Spinal cord (tissue), 10 donors: ENCODE measurements around the gene LSMEM2. TPM values are rescaled to one million over a fixed set of nuclear protein-coding genes. Genes with fewer than 3 reads are reported as not detected.

Experiments
- DNase-seq, 6 donors: peaks; one replicate each; pipeline versions ENCODE4 v3.0.0 to v3.0.0-alpha.2; 2013 to 2015; ENCODE audit warnings: low spot score in 6 of 6, low read depth in 4 of 6
- H3K27ac ChIP-seq: one replicate; pipeline ENCODE4 v1.5.1; 2013; ENCODE audit warnings: low read depth, low read length, control low read depth
- H3K27me3 ChIP-seq: one replicate; pipeline ENCODE4 v1.6.1; 2013; ENCODE audit warnings: low read length; ENCODE audit not compliant: control insufficient read depth, insufficient read depth
- H3K36me3 ChIP-seq: one replicate; pipeline ENCODE4 v1.6.1; 2013; ENCODE audit warnings: low read length; ENCODE audit not compliant: control insufficient read depth, insufficient read depth
- H3K4me1 ChIP-seq: one replicate; pipeline ENCODE4 v1.6.1; 2013; ENCODE audit warnings: low read length; ENCODE audit not compliant: control insufficient read depth, insufficient read depth
- H3K4me3 ChIP-seq: one replicate; pipeline ENCODE4 v1.5.1; 2013; ENCODE audit warnings: low read depth, low read length, control low read depth
- H3K9me3 ChIP-seq: one replicate; pipeline ENCODE4 v1.6.1; 2013; ENCODE audit warnings: low read length; ENCODE audit not compliant: control insufficient read depth, insufficient read depth
- WGBS: methylation state at CpG from one replicate; pipeline ENCODE4 v1.1.5; 2013; ENCODE audit warnings: missing lambda C conversion rate; ENCODE audit not compliant: insufficient coverage; 5-methylcytosine and 5-hydroxymethylcytosine counted together
- long read RNA-seq, 4 donors: transcript quantifications; one replicate each; lab custom pipeline, GENCODE V29; 2026
- polyA plus RNA-seq, 2 donors: library from polyadenylated mRNA; unstranded; fragments of 120-200 nt; gene quantifications; one replicate each; pipeline ENCODE4 v1.2.1, GENCODE V29; 2013; ENCODE audit not compliant: insufficient read length in 2 of 2
- total RNA-seq, 2 donors: library from RNA; depleted of rRNA in 1 of 2; stranded (reverse); fragments of 120-200 nt in 1 of 2; fragments of >200 nt in 1 of 2; gene quantifications; one replicate each; pipeline versions ENCODE4 v1.2.3 to v1.2.4, GENCODE V29; 2013 to 2014
- donor health status: healthy.

The LSMEM2 gene
- total RNA-seq (under 1 TPM in 1 of 2 donors, not detected in 1; 0.44 TPM), polyA plus RNA-seq (1 to 10 TPM in 1 of 2 donors, under 1 TPM in 1; 0.43 to 1.1 TPM)
- long read RNA-seq, donor 1, result 0 reads
- long read RNA-seq, donor 2, result 0 reads
- long read RNA-seq, donor 3, result 0 reads
- long read RNA-seq, donor 4, partial matches to known transcripts, result 9 of 17 reads
- long read RNA-seq, donor 4, other reads (novel, unspliced or antisense), result 8 of 17 reads

DNA sequence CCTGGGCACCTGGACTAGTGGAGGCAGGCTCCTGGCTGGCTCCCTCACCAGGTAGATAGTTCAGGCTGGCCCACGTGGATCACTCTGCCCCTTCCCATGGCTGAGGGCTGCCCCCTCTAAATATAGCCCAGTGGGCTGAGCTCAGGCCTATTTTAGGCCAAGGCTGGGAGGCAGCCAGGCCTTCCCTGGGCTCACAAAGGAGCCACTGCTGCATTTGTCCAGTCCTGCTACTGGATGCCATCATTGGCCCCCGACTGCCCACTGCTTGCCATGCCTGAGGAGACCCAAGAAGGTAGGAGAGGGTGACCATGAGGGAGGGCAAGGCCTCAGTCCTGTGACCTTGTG is at the start of gene LSMEM2:
Gene LSMEM2, plus strand, starts transcription at position 208 of the 345 bp plus-strand sequence. Its CDS starts 27 bp downstream, at position 235.
- H3K9me3 ChIP-seq, result no peaks in the 10 kb centered on the region
- no peak for DNase-seq
- peaks cover 29% of the 10 kb centered on the region for H3K4me1 ChIP-seq
- WGBS, result 50% methylated on average over 2 of the region's 2 CpGs
- H3K27me3 ChIP-seq, result peaks cover 33% of the 10 kb centered on the region
- peaks cover 18% of the 10 kb centered on the region for H3K36me3 ChIP-seq
- H3K4me3 ChIP-seq, result no peak within 1 kb of the TSS
- no peak within 1 kb of the TSS for H3K27ac ChIP-seq

DNA sequence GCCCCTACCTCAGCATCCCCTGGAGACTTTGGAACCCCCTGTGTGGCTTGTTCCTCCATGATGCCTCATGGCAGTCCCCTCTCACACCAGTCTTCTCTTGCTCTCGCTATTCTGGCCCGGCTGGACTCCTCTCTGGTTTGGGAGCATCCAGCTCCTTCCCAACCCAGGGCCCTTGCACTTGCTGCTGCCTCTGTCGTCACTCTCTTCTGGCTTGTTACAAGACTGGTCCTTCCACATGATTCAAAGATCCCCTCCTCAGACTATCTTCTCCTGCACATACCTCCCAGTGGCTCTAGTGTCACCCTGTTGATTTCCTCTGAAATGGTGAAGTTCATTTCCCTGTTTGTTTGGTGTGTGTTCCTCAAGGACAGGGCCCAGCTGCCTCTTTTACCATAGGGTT is 49.4 kb upstream of the LSMEM2 start:
- Histone ChIP-seq H3K27ac (no peak overlapping the region), H3K36me3 (peaks cover 12% of the 10 kb centered on the region), H3K4me1 (peaks cover 45% of the 10 kb centered on the region), H3K9me3 (no peaks in the 10 kb centered on the region), H3K4me3 (no peak overlapping the region), H3K27me3 (no peaks in the 10 kb centered on the region)
- 89% methylated on average over 3 of the region's 3 CpGs for WGBS
- DNase-seq, result no peak

DNA sequence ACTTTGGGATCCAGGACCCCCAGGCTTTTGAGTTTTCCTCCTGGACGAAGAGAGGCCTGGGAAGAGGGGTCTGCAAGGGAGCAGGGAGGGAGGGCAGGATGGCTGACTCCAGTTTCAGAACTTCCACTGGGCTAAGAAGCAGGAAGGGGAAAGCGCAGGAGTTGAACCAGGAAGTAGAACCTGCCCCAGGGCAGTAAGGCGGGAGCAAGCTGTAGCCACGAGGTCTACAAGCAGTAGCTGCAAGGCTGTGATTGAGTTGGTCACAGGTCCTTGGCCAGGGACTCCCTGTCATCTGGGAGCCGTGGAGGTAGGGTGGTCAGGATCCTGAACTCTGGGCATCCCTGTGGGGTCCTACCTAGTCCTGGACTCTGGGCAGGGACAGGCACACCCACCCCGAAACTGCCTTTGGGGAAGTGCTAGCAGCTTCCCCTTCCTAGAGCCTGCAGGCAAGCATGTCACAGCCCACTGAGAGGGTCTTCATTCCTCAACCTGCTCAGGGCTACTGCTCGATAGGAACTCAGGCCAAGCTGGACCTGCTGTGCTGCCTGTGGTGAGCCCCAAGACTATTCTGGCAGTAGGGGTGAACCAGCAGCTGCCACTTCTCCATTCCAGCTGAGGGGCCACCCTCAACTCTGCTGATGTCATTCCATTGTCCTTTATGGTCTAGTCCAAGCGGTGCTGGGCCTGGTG is 48.6 kb upstream of the LSMEM2 start:
- DNase-seq, result no peak
- H3K4me1 ChIP-seq, result peaks cover 52% of the 10 kb centered on the region
- H3K27ac ChIP-seq, result no peak overlapping the region

DNA sequence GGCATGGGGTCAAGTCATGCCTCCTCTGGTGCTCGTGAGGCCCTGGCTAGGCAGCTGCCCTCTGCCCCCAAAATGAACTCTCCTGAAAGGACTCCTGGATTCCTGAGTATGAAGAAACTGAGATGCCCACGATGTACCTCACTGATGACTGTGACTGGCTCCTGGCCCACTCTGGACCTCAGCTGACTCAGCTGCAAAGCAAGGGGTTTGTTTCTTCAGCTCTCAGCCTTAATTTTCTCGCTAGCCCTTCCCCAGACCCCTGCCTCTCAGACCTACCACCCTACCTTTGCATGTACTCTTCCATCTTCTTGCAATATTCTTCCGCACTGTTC is 48.1 kb upstream of the LSMEM2 start:
- Histone ChIP-seq H3K4me1 (peaks cover 52% of the 10 kb centered on the region), H3K27me3 (no peaks in the 10 kb centered on the region), H3K9me3 (no peaks in the 10 kb centered on the region), H3K4me3 (no peak overlapping the region), H3K27ac (no peak overlapping the region), H3K36me3 (peaks cover 12% of the 10 kb centered on the region)
- WGBS, result 85% methylated on average over 4 of the region's 4 CpGs
- no peak for DNase-seq

More for the DNA sequence above, 48.6 kb upstream of the LSMEM2 start:
- Histone ChIP-seq H3K4me3 (no peak overlapping the region), H3K27me3 (no peaks in the 10 kb centered on the region), H3K36me3 (peaks cover 12% of the 10 kb centered on the region), H3K9me3 (no peaks in the 10 kb centered on the region)
- 82% methylated on average over 8 of the region's 8 CpGs for WGBS

DNA sequence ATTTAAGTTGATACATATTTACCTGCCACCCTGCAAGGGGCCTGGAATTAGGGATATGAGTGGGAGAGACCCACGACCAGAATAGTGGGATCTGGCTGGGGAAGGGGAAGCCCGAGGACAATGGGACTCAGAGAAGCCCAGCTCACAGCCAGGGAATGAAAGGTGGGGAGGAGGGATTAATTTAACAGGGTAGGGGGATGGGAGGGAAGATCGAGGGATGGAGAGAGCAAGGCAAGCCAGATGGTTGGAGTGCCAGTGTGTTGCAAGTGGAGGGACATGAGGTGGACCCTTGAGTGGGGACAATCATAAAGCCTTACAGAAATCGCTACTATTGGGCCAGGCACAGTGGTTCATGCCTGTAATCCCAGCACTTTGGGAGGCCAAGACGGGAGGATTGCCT is 47.3 kb upstream of the LSMEM2 start:
- DNase-seq, result no peak
- Histone ChIP-seq H3K9me3 (no peaks in the 10 kb centered on the region), H3K4me1 (peaks cover 47% of the 10 kb centered on the region), H3K36me3 (peaks cover 12% of the 10 kb centered on the region), H3K27me3 (no peaks in the 10 kb centered on the region), H3K4me3 (no peak overlapping the region), H3K27ac (no peak overlapping the region)
- 38% methylated on average over 5 of the region's 5 CpGs for WGBS

DNA sequence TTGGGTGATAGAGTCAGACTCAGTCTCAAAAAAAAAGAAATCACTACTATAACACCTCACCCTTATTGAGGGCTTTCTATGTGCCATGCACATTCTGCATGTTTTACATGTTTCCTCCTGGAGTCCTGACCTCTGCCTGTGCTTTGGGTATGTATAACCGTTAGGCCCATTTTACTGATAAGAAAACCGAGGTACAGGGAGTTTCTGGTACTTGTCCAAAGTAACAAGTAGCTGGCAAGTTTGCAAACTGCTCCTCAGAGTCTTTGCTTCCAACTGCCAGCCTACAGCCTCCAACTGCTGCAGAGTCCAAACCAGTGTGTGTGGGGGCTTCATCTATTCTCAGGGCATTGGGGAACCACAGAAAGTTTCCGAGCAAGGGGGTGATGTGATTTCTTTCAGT is 46.6 kb upstream of the LSMEM2 start:
- DNase-seq, result no peak
- H3K9me3 ChIP-seq, result no peaks in the 10 kb centered on the region
- WGBS, result 90% methylated on average over 3 of the region's 3 CpGs

DNA sequence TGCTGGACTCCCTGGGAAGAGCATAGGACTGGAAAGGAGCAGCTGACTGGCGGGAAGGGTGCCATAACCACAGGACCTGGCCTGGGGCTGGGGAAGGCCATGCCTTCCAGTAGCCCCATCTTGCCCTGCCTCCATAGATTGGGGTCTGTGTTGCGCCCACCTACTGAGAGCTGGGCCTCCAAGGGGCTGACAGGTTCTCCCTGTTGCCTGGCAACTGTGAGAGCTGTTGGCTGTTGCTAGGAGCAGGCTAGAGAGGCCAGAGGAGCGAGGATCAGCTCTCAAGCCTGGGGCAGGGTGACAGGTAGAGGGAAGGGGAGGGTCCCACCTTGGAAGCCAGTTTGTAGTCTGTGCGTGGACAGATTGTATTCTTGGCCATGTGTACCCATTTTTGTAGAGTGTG is 45.7 kb upstream of the LSMEM2 start:
- H3K36me3 ChIP-seq, result peaks cover 16% of the 10 kb centered on the region
- H3K27me3 ChIP-seq, result no peaks in the 10 kb centered on the region
- peaks cover 50% of the 10 kb centered on the region for H3K4me1 ChIP-seq
- 45% methylated on average over 4 of the region's 4 CpGs for WGBS
- H3K27ac ChIP-seq, result no peak overlapping the region
- H3K9me3 ChIP-seq, result no peaks in the 10 kb centered on the region
- DNase-seq, result peak in 1 of 6 donors; percentile 45
- no peak overlapping the region for H3K4me3 ChIP-seq

More for the DNA sequence above, 46.6 kb upstream of the LSMEM2 start:
- H3K36me3 ChIP-seq, result peaks cover 12% of the 10 kb centered on the region
- H3K4me1 ChIP-seq, result peaks cover 48% of the 10 kb centered on the region
- no peaks in the 10 kb centered on the region for H3K27me3 ChIP-seq
- H3K4me3 ChIP-seq, result no peak overlapping the region
- no peak overlapping the region for H3K27ac ChIP-seq

DNA sequence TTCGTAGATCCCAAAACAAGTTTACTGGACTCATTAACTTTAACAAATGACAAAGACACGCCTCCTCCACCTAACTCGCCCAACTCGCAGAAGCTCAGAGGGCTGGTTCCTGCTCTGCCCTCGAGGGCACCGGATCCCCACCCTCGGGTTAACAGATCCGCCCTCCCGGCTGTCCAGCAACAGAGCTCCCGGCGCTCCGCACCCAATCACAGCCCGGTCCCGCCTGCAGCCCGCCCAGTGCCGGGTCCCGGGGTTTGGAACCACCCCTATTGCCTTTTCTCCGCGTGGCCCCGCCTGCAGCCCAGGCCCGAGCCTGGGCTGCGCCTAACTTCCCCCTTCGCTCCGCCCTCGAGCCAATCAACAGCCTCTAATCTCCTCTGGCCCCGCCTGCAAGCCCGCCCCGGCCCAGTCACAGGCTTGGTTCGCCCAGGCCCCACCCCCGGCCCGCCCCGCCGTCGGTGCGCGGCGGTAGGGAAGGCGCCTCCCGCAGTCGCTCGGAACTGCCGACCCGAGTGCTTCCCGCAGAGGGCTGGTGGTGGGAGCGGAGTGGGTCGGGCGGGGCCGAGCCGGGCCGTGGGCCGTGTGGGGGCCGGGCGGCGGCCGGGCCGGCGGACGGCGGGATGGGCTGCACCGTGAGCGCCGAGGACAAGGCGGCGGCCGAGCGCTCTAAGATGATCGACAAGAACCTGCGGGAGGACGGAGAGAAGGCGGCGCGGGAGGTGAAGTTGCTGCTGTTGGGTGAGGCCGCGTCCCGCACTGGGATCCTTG is 43.0 kb upstream of the LSMEM2 start, which contains the start of gene GNAI2:
Gene GNAI2, plus strand, starts transcription at position 489 of the 768 bp plus-strand sequence. Its CDS starts 132 bp downstream, at position 621.
- Histone ChIP-seq H3K27ac (peak within 1 kb of the TSS; percentile 90), H3K36me3 (peaks cover 28% of the 10 kb centered on the region), H3K4me3 (peak within 1 kb of the TSS; percentile 77), H3K4me1 (peaks cover 70% of the 10 kb centered on the region), H3K9me3 (no peaks in the 10 kb centered on the region), H3K27me3 (no peaks in the 10 kb centered on the region)
- WGBS, result under 1% methylated on average over 72 of the region's 75 CpGs
- peak; percentile 76 to 99 (median 96) for DNase-seq

DNA sequence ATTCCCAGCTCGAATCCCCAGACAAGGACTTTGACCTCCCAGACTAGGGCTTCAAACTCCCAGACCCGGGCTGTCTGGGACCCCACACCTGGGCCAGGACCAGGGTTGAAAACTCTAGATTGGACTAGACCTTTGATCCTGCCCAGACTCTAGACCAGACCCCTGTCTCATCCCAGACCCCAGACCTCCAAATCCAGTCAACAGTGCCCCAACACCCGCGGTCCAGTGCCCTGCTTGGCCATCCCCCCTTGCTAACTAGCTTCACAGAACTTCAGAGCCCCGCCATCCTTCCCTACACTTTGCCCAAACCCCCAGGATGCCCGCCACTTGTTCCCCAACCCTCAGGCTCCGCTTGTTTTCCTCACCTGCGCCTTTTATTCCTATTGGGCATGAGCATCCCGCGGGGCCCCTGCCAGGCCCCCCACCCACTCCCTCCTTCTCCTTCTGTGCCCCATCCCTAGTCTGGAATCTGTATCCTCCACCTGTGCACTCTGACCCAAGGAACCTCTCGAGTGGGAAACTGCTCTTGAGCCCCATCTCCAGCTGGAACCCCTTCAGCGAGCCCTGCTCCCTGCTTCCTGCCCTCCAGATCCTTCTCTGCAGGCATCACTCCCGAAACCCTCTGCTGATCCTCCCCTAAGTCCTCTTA is 42.3 kb upstream of the LSMEM2 start:
- peak overlapping the region; percentile 77 for H3K4me3 ChIP-seq
- peaks cover 31% of the 10 kb centered on the region for H3K36me3 ChIP-seq
- no peaks in the 10 kb centered on the region for H3K27me3 ChIP-seq
- H3K9me3 ChIP-seq, result no peaks in the 10 kb centered on the region
- H3K27ac ChIP-seq, result peak overlapping the region; percentile 90
- DNase-seq, result no peak
- H3K4me1 ChIP-seq, result peaks cover 77% of the 10 kb centered on the region
- 0% methylated on average over 12 of the region's 13 CpGs for WGBS
